Measurements from ENCODE around the gene GPRC5D.

GRCh38 chr12:12952036-12952435, at the start of gene GPRC5D:
- TF ChIP-seq SMAD1 (IDR thresholded peaks at IDR 0.05; ENCODE audit: low read depth, low read length, partially characterized antibody) (no peak), NFYB (IDR thresholded peaks at IDR 0.05; ENCODE audit: extremely low read depth, insufficient read length) (no peak), TAF15 (IDR thresholded peaks at IDR 0.05; ENCODE audit: low read depth, low read length) (no peak), FOXO4 (CRISPR knock-in tag; IDR thresholded peaks at IDR 0.05) (no peak), CTCF (IDR thresholded peaks at IDR 0.05 in 2 of 3, conservative IDR thresholded peaks at IDR 0.05 in 1 of 3; ENCODE audit: insufficient read depth in 2 of 3, low read depth in 1 of 3, low read length in 3 of 3) (no peak), ZFP91 (CRISPR knock-in tag; IDR thresholded peaks at IDR 0.05) (no peak)
